PFSK-1 (cell line): ENCODE measurements around the gene FAM53B.

ENCODE experiments used
- FOXP2 ChIP-seq: optimal IDR thresholded peaks from 2 replicates; pipeline ENCODE3; 2011; ENCODE audit warnings: borderline replicate concordance, control low read depth, inconsistent platforms; ENCODE audit not compliant: insufficient read depth; ENCODE audit errors: extremely low read length, extremely low read depth
- POLR2AphosphoS5 ChIP-seq: IDR thresholded peaks from 2 replicates; pipeline ENCODE4 v1.6.1; 2012; ENCODE audit warnings: low read depth, mild to moderate bottlenecking, control low read depth, low read length, moderate library complexity
- REST ChIP-seq, 2 experiments: IDR thresholded peaks; 2 replicates each; pipeline versions ENCODE4 v1.6.1 to v1.8.0; 2011 to 2012; ENCODE audit warnings: low read depth in 2 of 2, low read length in 2 of 2, control low read depth in 1 of 2, inconsistent platforms in 1 of 2, mild to moderate bottlenecking in 1 of 2, moderate library complexity in 1 of 2; ENCODE audit not compliant: insufficient read depth in 1 of 2
- SIN3A ChIP-seq: IDR thresholded peaks from 2 replicates; pipeline ENCODE4 v1.6.1; 2012; ENCODE audit warnings: mild to moderate bottlenecking, low read length, moderate library complexity, borderline replicate concordance; ENCODE audit not compliant: insufficient read depth
- TAF1 ChIP-seq: IDR thresholded peaks from 2 replicates; pipeline ENCODE4 v1.6.1; 2012; ENCODE audit warnings: low read length, control low read depth, borderline replicate concordance; ENCODE audit not compliant: insufficient read depth

FAM53B gene

GRCh38 chr10:124653311-124653710 lies 90.9 kb downstream of the FAM53B start:
- no peak for TF ChIP-seq TAF1
- no peak for TF ChIP-seq FOXP2
- TF ChIP-seq SIN3A: no peak
- TF ChIP-seq REST (IDR thresholded peaks at IDR 0.05; ENCODE audit: insufficient read depth in 1 of 2, low read depth in 2 of 2, low read length in 2 of 2): no peak
- TF ChIP-seq POLR2AphosphoS5: no peak

- TF ChIP-seq REST (IDR thresholded peaks at IDR 0.05; ENCODE audit: insufficient read depth in 1 of 2, low read depth in 2 of 2, low read length in 2 of 2) (no peak), SIN3A (no peak), POLR2AphosphoS5 (no peak), TAF1 (no peak), FOXP2 (no peak)
Observed at GRCh38 chr10:124652701-124653100, 91.5 kb downstream of the FAM53B start.

GRCh38 chr10:124652200-124652599 lies 92.0 kb downstream of the FAM53B start:
- TF ChIP-seq REST (IDR thresholded peaks at IDR 0.05; ENCODE audit: insufficient read depth in 1 of 2, low read depth in 2 of 2, low read length in 2 of 2): no peak
- TF ChIP-seq POLR2AphosphoS5: no peak
- no peak for TF ChIP-seq SIN3A
- no peak for TF ChIP-seq FOXP2
- TF ChIP-seq TAF1: no peak

- TF ChIP-seq POLR2AphosphoS5 (no peak), REST (IDR thresholded peaks at IDR 0.05; ENCODE audit: insufficient read depth in 1 of 2, low read depth in 2 of 2, low read length in 2 of 2) (no peak), TAF1 (no peak), FOXP2 (no peak), SIN3A (no peak)
Observed at GRCh38 chr10:124651402-124651891, 92.7 kb downstream of the FAM53B start.
